ENCODE results near the gene RNU2-1. TPM values are rescaled to one million over a fixed set of nuclear protein-coding genes. Genes with fewer than 3 reads are reported as not detected.

RNU2-1 gene
- total RNA-seq, 1 experiment from 2014 or later, result not detected

- H3K4me1 ChIP-seq (ENCODE audit: insufficient read depth, low read length), result no peaks in the 10 kb centered on the region
- H4K20me1 ChIP-seq (ENCODE audit: low read length), result no peaks in the 10 kb centered on the region
- no peak overlapping the region for H2AFZ ChIP-seq (ENCODE audit: low read length)
- BruUV-seq (replicated peaks), result no TSS peak
- no peaks in the 10 kb centered on the region for H3K27me3 ChIP-seq (ENCODE audit: low read length)
- no peak for TF ChIP-seq EZH2 (IDR thresholded peaks at IDR 0.05; ENCODE audit: low read length, unreplicated experiment)
- TF ChIP-seq CTCF (conservative IDR thresholded peaks at IDR 0.05; ENCODE audit: low read depth, low read length), result no peak
- no peak for TF ChIP-seq EZH2phosphoT487 (IDR thresholded peaks at IDR 0.05; ENCODE audit: borderline replicate concordance, low read length)
- intact Hi-C loops (cut with micrococcal nuclease), result no loop called here
- POLR2A ChIA-PET (ENCODE audit: unreplicated experiment), result no interaction called here
- no peaks in the 10 kb centered on the region for H3F3A ChIP-seq (ENCODE audit: low read length, unreplicated experiment)
- H3K9me3 ChIP-seq (ENCODE audit: low read length), result no peaks in the 10 kb centered on the region
- no peak overlapping the region for H3K4me2 ChIP-seq (ENCODE audit: low read length)
- ATAC-seq (no peak), DNase-seq (no peak)
- no peak overlapping the region for H3K27ac ChIP-seq (ENCODE audit: low read length)
- no peaks in the 10 kb centered on the region for H3K79me2 ChIP-seq (ENCODE audit: low read length)
- no peak overlapping the region for H3K9ac ChIP-seq (ENCODE audit: low read length)
- H3K4me3 ChIP-seq (ENCODE audit: low read length), result no peak overlapping the region
- no peaks in the 10 kb centered on the region for H3K36me3 ChIP-seq (ENCODE audit: low read depth, low read length)
- no peaks in the 10 kb centered on the region for H3K9me2 ChIP-seq (replicated peaks; ENCODE audit: low read length)
- CTCF ChIA-PET, result no interaction called here
Measured at GRCh38 chr17:43220511-43221125, 13.2 kb downstream of the RNU2-1 start.

- no peak overlapping the region for H2AFZ ChIP-seq (ENCODE audit: low read length)
- no TSS peak for BruUV-seq (replicated peaks)
- H4K20me1 ChIP-seq (ENCODE audit: low read length), result no peaks in the 10 kb centered on the region
- ChIA-PET POLR2A (ENCODE audit: unreplicated experiment) (no interaction called here), CTCF (no interaction called here)
- H3K9ac ChIP-seq (ENCODE audit: low read length), result no peak overlapping the region
- intact Hi-C loops (cut with micrococcal nuclease), result no loop called here
- ATAC-seq, result no peak
- no peak for DNase-seq
- H3K4me1 ChIP-seq (ENCODE audit: insufficient read depth, low read length), result no peaks in the 10 kb centered on the region
- H3K27ac ChIP-seq (ENCODE audit: low read length), result no peak overlapping the region
- no peaks in the 10 kb centered on the region for H3K27me3 ChIP-seq (ENCODE audit: low read length)
- H3K79me2 ChIP-seq (ENCODE audit: low read length), result no peaks in the 10 kb centered on the region
- no peak overlapping the region for H3K4me3 ChIP-seq (ENCODE audit: low read length)
- H3F3A ChIP-seq (ENCODE audit: low read length, unreplicated experiment), result no peaks in the 10 kb centered on the region
- no peaks in the 10 kb centered on the region for H3K9me2 ChIP-seq (replicated peaks; ENCODE audit: low read length)
- no peaks in the 10 kb centered on the region for H3K9me3 ChIP-seq (ENCODE audit: low read length)
- H3K36me3 ChIP-seq (ENCODE audit: low read depth, low read length), result no peaks in the 10 kb centered on the region
- H3K4me2 ChIP-seq (ENCODE audit: low read length), result no peak overlapping the region
- TF ChIP-seq EZH2 (IDR thresholded peaks at IDR 0.05; ENCODE audit: low read length, unreplicated experiment), result no peak
- no peak for TF ChIP-seq EZH2phosphoT487 (IDR thresholded peaks at IDR 0.05; ENCODE audit: borderline replicate concordance, low read length)
- TF ChIP-seq CTCF (conservative IDR thresholded peaks at IDR 0.05; ENCODE audit: low read depth, low read length), result no peak
Measured at GRCh38 chr17:43219746-43220380, 13.9 kb downstream of the RNU2-1 start.

DNA sequence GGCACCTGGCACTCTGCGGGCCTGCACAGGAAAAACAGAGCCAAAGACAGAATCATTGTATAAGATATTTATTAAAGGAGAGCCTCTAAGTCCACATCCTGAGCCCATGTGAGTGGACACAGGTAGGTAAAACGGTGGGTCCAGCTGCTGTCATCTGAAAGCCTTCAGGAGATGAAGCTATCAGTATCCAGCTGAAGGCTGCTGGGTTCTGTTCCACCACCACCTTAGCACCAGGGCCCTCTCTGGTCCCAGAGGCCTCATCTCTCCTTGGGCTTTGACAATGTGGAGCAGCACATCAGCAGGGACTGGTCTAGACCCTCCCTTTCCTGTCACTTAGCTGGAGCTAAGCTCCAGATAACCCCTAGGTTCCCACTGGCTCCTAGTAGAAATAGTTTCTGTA, 14.8 kb downstream of the RNU2-1 start:
- intact Hi-C loops (cut with micrococcal nuclease), result no loop called here
- DNase-seq (no peak), ATAC-seq (no peak)
- Histone ChIP-seq H3K4me3 (ENCODE audit: low read length) (no peak overlapping the region), H3K4me2 (ENCODE audit: low read length) (no peak overlapping the region), H3K36me3 (ENCODE audit: low read depth, low read length) (no peaks in the 10 kb centered on the region), H3K9me2 (replicated peaks; ENCODE audit: low read length) (no peaks in the 10 kb centered on the region), H3K4me1 (ENCODE audit: insufficient read depth, low read length) (no peaks in the 10 kb centered on the region), H2AFZ (ENCODE audit: low read length) (no peak overlapping the region), H3K9me3 (ENCODE audit: low read length) (no peaks in the 10 kb centered on the region), H3K9ac (ENCODE audit: low read length) (no peak overlapping the region), H3K79me2 (ENCODE audit: low read length) (no peaks in the 10 kb centered on the region), H3F3A (ENCODE audit: low read length, unreplicated experiment) (no peaks in the 10 kb centered on the region), H4K20me1 (ENCODE audit: low read length) (no peaks in the 10 kb centered on the region), H3K27me3 (ENCODE audit: low read length) (no peaks in the 10 kb centered on the region), H3K27ac (ENCODE audit: low read length) (no peak overlapping the region)
- ChIA-PET POLR2A (ENCODE audit: unreplicated experiment) (no interaction called here), CTCF (no interaction called here)
- TF ChIP-seq CTCF (conservative IDR thresholded peaks at IDR 0.05; ENCODE audit: low read depth, low read length) (no peak), EZH2 (IDR thresholded peaks at IDR 0.05; ENCODE audit: low read length, unreplicated experiment) (no peak), EZH2phosphoT487 (IDR thresholded peaks at IDR 0.05; ENCODE audit: borderline replicate concordance, low read length) (no peak)
- no TSS peak for BruUV-seq (replicated peaks)

All from PC-3 (cell line).